EL (cell line): ENCODE results near the gene PLXNA4.

Experiments
- DNase-seq: peaks from one replicate; pipeline ENCODE4 v3.0.0-alpha.2; 2016

Gene PLXNA4

DNA sequence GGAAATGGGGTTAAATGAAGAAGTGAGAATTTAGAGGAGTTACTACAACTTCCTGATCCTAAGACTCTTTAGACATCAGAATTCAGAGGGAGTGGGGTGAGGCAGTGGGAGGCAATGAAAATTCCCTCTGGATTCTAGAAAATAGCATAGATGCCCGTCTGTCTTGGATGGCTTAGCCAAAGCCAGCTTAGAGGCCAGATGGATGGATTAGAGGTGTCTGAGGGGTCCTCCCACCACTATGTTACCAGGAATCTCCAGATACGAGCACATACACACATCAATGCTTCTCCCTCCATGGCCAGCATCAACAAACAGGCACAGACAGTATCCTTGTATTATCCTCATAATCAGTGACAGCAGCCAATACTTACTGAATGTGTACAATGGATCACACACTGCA is 418.1 kb downstream of the PLXNA4 start:
- no peak for DNase-seq

DNA sequence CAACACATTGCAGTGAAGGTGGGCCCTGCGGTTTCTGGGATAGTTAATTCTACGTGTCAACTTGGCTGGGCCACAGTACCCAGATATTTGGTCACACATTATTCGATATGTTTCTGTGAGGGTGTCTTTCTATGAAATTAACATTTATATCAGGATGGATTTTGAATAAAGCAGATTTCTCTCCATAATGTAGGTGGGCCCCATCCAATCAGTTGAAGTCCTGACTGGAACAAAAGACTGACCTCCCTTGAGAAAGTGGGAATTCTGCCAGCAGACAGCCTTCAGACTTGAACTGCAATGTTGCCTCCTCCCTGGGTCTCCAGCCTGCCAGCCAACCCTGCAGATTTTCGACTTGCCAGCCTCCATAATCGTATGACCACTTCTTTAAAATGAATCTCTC is 420.6 kb downstream of the PLXNA4 start:
- DNase-seq: no peak

DNA sequence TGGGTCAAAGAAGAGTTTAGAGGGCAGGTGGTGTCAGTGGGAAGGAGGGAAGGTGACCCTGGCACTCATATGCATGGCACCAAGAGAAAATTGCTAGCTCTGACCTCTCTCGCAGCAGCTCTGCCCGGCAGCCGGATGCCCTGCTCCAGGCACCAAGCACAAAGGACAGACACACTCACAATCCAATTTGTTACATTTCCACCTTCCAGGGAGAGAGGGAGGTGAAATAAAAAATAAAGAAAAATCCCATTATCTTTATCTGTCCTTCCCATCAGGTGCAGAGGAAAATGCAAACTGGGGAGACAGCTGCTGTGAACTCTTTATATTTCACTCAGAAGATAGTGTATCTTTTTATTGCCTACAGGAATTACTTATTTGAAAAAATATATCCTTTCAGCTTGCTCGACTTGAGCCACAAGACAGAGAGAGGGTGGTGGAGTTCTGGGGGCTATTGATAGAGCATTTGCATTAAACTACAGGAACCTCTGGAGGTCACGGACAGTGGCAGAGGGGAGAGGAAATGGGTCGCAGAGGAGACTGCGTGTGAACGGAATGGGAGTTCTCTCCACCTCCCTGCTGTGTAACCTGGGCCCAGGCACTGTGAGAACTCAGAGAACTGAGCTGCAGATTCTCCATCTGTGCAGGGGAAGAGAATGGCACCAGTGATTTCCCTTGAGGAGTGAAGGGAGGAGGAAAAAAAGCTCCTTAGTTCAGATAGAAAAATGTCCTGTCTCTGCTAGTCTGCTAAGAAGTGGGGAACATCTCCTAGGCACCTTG is 421.4 kb downstream of the PLXNA4 start:
- no peak for DNase-seq

DNA sequence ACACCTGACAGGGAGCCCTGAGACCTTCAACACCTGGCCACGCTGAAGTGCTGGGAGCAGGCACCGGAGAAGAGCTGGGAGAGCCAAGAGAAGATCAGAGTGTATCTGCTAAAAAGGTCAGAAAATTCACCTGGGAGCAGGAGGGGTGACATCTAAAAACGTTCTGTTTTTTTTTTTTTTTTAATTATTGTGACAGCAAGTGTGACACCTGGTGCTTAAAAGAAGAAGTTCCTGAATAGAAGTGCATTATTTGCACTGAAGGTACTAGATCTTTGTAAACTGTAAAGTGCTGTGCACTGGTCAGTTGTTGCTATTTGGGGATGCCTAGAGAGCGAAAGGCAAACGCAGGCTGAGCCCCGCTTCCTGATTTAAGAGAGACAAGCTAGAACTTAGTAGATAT is 422.0 kb downstream of the PLXNA4 start:
- no peak for DNase-seq

DNA sequence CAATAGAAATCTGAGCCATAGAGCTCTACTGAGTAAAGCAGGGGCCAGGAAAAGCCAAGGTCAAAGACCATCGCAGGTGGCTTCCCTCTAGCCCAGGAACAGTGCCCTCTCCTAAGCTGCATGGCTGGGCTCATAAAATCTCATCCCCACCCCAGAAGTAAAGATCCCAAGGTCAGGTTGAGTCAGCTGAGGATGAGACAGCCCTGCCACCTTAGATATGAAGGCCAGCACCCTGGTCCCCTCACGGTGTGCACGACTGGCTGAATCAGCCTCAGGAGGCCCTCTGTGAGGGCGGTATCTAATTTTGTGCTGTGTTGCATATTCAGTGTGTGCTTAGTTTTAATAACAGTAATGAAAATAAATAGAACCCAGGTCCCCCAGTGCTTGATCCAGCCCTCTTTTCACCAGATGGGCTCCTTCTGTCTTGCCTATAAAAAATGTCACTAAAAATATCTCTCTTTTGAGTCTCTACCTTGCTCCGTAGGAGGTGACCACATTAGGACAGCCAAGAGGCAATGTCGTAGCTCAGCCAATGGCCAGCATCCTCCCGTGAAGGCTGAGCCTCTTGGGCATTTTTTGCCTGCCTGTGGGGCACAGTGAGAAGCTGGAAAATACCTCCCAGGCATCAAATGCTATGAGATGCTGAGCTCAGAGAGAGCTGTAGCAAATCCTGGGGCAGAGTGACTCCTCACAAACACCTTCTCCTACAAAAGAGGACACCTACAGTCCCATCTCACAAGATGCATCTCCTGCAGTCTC is 424.0 kb downstream of the PLXNA4 start:
- no peak for DNase-seq

DNA sequence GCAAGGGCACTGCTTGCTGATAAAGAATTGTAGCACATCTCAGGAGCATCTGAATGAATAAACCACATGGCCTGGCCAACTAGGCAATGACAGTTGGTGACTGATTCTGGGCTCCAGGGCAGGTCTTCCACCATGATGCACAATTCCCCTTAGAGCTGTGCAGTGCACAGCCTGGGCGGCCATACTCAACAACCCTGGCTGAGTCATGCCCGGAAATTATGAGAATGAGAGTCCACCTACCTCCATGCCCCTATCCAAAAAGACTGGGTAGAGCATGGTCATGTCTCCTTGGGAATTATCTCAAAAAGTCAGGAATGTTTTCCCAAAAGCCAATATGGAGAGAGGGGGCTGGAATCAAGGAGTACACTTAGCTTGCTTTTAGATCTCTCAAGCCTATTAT is 425.6 kb downstream of the PLXNA4 start:
- DNase-seq: no peak

DNA sequence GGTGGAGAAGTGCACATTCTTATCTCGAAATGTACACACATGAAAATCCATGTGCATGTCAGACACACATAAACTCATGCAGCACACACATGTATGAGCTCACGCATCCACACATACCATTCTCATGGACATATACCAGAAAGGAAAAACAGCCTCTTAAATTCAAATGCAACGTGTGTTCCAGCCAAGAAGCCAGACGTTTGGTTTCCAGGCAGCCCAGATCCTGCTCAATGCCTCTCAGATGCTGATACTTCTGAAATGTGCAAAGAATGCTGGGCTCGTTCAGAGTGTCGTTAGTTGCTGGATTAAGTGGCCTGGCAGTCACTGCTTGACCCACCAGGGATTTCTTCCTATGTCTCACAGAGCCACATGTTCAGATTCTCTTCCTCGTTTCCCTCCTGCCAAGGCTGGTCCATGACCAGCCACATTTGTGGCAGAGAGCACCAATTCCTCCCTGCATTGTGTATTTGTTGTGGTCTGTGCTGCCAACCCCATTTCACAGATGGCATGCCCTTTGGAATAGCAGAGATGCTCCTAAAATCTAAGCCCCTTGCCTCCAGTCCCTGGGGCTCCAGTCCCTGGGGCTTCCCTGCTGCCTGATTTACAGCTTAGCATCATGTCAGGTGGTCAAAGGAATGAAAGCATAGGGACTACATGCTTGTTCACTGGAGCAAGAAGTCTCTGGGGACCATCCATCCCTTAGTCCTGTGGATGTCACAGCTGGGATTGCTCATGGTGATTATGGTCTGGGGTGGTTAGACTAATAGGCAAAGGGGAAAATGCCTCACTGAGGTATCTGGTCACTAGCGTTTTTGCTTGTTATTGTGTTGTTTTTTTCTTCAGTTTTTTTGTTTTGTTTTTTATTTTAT is 426.6 kb downstream of the PLXNA4 start:
- no peak for DNase-seq

DNA sequence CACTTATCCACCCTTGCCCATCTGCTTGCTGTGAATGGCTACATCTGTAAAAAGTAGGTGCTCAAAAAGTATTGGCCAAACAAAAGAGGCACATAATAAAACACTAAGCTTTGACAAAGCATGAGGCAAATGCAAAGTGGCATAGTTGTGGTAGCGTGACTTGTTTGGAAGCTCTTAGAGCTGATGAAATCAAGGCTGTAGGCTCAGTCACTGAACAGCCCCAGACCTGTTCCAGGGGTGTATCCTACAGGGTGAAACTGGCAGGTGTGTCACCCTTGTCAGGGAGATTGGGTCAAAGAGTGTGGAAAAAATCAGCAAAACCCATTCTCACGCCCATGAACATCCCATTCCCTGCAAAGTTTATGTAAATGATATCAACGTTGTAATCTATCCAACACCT is 427.4 kb downstream of the PLXNA4 start:
- DNase-seq: no peak

DNA sequence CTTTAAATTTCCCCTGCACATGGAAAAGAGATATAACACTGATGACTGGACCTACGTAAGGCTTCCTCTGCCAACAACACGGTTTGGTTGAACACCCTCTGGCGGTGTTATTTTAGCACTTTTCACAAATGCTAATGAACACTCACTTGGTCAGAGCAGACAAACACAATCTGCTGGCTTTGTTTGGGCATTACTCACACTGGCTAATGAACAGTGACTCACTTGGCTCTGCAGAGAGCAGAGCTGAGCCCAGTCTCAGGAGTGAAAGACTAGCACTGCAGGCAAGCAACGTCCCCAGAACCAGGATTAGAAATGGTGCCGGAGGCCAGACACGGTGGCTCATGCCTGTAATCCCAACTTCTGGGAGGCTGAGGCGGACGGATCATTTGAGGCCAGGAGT is 430.8 kb downstream of the PLXNA4 start:
- peak; percentile 64 for DNase-seq

DNA sequence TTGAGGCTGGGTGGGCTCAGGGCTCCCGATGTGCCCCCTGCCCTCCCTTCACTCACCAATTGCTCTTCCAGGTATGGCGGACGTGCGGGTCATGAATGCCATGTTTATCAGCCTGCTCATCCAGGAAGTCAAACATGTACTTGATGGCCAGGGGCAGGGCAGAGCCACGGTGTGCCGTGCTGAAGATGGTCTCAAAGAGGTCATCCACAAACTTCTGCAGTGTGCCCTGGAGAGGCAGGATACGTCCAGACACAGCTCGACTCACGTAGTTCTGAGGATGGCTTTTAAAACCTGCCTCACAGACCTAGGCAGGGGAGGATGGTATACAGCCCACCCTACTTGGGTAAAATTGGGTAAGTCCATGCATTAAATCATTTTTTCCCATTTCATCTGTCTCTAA is 431.2 kb downstream of the PLXNA4 start:
- DNase-seq: no peak

DNA sequence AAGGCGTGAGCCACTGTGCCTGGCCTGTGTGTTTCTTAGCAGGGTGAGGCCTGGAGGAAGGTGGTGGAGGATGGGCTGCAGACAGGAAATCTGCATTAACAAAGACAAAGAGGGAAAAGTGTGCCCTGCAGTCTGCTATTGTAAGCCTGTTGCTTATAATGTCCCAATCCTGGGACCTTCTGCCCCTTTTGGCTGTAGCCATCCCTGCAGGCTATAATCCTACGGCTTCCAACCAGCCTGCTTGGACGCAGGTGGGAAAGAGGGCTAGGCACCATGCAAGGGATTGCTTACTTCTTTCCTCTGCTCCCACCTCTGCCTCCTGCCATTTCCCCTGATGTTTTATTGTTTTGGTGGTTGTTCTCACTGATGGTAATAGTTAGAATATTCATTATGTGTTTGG is 434.3 kb downstream of the PLXNA4 start:
- no peak for DNase-seq

DNA sequence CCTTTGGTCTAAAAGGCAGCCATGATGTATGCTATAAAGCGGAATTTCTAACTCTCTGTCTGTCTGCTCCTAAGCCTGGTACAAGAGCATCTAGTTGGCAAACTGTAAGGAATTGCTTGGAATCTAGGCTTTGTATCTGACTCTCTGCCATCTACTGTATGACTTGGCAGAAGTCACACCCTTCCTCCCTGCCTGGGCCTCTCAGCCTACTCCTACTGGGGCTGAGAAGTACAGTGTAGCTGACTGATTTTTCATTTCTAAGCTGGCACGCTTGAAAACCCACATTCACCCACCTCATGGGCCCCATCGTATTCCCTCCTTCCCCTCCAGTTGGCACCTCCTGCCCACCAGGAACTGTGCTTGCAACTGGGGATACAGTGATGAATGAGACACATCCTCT is 435.2 kb downstream of the PLXNA4 start:
- DNase-seq: no peak

DNA sequence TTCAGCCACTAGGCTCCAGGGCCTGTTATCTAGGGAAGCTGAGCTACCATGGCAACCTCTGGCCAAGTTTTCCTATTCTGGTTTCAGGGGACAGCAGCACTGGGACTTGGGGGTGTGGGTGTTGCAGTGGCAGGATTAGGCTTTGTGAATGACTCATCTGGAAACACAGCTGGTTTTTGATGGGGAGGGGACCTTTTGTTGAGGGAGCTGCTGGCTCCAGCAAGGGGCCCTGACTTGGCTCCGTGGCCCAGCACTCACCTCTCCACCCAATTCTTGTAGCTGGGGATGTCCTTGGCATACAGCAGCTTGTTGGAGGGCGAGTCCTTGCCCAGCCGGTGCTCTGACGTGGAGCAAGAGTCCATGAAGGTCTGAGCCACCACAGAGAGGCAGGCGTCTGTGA is 435.9 kb downstream of the PLXNA4 start:
- DNase-seq: no peak

DNA sequence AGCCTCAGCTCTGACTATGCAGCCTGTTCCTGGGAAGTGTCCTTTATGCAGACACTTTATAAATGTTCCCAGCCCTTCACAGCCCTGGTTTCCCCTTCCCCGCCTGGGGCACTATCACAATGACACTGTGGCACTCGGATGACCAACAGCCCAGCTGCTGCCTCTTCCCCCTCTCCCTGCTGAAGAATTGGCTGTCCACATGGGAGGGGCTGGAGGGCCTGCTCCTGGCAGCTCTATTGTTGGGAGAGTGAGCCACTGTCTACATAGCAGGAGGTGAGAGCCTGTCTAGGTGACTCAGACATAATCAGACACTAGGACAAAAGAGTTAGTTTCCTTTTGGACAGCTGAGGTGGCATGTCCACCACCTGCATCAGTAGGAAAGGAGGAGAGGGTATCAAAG is 437.5 kb downstream of the PLXNA4 start:
- DNase-seq: no peak

DNA sequence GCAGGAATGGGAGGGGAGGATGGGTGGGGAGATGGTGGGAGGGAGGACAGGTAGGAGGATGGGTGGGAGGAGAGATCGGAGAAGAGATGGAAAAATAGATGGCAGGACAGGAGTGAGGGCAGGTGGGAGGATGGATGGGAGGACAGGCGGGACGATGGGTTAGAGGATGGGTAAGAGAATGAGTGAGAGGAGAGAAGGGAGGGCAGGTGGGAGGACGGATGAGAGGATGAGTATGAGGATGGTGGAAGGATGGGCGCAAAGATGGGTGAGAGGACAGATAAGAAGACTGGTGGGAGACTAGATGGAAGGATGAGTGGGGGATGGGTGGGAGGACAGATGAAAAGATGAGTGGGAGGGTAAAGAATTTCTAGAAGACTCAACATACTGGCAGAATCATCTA is 438.6 kb downstream of the PLXNA4 start:
- no peak for DNase-seq

DNA sequence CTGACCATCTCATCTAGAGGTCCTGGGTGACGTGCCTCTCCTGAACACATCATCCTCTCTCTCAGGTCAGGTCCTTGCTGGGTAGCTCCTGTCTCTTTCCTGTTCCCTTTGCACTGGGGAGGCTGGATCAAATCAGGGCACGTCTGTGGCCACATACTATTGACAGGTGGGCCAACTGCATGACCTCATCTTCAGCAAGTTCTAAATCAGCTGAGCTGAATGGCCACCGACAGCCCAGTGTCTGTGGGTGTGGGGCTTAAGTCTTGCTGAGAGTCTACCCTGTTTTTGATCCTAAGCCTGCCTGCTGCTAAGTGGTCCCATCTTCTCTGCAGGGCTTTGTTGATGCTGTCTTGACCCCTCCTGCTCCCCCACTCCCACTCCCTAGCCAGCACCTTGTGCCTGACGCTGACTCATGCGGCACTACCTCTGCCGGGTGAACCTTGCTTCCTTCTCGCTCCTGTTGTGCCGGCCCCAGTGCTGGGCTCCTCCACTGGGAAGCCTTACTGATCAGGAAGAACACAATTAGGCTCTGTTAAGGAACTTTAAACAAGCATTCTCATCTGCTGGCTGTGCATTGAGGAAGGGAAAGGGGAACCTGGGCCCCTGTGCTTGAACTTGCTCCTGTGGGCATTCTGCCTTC is 440.4 kb downstream of the PLXNA4 start:
- no peak for DNase-seq

DNA sequence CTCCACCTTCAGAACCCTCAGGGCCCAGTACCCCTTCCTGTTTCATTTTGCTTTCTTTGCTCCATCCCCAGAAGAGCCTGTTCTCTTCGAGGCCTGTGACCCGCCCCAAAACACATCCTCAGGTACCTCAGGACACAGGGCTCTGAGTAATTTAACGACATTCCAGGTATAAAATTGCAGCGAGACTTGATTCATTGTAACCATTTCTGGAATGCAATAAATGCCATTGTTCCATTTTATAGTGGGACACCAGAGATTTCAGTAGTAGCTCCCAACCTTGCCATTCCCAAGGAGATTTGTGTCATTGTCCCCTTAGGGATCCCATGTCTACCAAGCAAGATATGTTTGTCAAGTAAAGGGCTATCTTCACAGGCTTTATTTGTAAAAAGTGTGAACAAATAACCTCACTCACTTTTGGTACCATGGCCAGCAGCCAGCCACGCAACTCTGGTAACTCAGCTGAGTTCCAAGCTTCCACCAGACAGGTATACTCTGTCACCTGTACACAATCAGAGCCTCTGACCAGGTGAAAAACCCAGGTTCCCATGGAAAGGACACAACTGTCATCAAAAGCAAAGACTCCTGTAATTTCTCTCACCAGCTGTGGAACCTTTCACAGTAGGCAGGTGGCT is 441.3 kb downstream of the PLXNA4 start:
- no peak for DNase-seq

DNA sequence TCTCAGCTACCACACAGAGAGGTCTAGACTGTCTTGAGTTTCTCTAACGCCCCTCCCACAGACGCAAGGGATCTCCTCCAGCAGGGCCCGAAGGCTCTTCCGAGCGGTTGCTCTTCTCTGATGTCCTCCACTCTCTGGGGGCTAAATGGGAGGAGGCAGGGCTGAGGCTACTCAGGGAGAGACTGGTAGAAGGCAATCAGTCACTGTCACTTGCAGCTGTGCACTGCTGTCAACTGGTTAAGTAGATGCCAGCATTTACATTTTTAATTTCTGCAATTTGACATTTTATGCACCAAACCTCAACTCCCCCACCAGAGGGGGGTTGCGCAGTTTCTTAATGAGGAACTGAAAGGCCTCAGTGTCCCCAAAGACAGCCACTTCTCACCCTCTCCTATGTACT is 442.8 kb downstream of the PLXNA4 start:
- no peak for DNase-seq

DNA sequence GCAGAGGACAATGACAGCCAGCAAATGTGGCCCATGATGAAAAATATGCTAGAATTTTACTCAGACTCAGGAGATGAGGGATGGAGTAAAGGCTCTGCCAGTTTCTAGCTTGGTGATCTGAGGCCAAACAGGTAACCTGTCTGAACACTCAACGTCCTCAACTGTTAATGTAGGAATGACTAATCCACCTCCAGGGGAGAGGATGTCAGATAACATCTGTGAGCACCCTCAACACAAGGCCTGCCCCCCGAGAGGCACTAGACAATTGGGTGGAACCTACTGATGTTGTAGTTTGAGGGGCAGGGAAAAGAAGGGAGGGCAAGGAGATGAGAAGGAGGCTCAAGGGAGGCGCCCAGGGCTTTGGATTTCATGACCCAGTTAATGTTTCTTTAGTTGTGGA is 445.1 kb downstream of the PLXNA4 start:
- no peak for DNase-seq

DNA sequence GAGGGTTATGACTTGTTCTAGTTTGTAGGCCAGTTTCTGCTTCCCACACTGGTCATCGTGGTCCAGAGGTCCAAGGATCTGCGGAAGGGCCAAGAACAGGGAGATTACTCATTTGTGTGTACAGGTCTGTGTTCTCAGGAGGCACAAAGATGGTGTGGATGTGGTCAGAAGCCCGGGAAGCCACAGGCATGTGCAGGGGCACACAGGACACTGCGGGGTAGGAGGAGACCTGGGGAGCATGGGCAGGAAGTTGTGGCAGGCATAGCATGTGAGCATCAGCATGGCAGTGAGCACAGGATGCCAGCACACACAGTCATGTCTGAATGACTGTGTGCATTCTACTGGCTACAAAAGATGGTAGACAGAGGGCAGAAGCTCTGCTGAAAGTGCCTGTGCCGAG is 445.8 kb downstream of the PLXNA4 start:
- DNase-seq: peak; percentile 45

DNA sequence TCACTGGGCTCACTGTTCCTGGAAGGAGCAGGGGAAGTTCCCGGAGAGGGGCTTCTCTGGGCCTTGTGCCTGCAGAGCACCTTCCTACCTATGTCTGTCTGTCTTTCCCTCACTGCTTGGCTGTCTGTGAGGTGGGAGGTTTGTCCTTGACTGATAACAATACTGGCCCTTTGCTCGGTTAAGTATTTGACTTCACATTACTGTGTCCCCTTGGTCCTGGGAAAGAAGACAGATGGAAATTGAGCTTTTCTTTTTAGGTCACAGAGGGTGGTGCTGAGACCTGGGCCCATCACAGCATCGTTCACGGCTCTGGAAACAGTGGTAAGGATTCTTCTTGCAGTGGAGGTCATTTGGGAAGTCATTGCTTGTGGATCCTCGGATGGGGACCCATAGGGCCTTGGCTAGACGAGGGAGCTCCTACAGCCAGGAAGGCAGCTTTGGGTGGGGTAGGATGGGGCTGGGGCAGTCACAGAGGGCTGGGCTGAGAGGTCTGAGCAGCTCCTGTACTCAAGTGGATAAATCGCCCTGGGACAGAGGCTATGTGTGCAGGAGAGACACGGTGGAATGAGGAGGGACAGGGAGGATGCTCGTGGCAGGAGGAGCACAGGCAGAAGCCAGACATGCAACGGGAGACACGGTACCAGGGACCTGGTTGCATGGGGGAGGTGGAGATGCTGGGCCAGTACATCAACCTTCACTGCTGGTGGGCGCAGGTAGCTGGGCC is 450.2 kb downstream of the PLXNA4 start:
- no peak for DNase-seq

DNA sequence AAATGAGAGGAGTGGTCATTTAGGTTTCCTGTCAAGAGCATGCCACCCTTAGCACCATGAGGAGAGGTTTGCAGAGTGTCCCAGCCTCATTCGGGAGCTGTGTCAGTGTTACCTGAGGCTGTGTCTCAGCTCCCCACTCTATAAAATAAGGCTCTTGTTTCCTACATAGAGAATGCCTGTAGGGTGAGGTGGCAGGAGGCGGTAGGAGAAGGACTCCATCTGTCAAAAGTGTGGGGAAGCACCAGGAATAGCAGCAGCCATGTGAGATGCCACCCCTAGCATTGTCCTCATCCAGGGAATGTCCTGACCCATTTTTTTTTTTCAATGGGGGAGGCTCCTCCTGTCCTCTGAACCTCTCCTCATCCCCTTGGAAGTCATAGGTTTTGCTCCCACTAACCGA is 451.2 kb downstream of the PLXNA4 start:
- DNase-seq: no peak
